Activated CD4-positive, alpha-beta T cell treated with anti-CD3 and anti-CD28 coated beads, Interleukin-2, amount 10 ng/mL, durations not matched to agents 7 days and 5 days (primary cell): ENCODE measurements around the gene RBM6. TPM values are rescaled to one million over a fixed set of nuclear protein-coding genes. Genes with fewer than 3 reads are reported as not detected.
A peak's percentile ranks its signal among the peaks of the same experiment; 100 is the strongest.
"Not testable (repeated sequence)": the region's sequence is repeated elsewhere in the genome, so short reads cannot be mapped to it uniquely, and the experiment has no call there.

ENCODE experiments used
- CTCF ChIA-PET: fragments of 350-600 bp; sonication (Branson Sonifier 250); formaldehyde crosslinking; loops from one replicate; lab custom pipeline; 2021; ENCODE audit warnings: antibody characterized with exemption; lab: Charles Lee
- POLR2A ChIA-PET: fragments of 350-600 bp; sonication (Branson Sonifier 250); formaldehyde crosslinking; loops from one replicate; lab custom pipeline; 2021; ENCODE audit warnings: antibody characterized with exemption; lab: Charles Lee
- DNase-seq: peaks from one replicate; pipeline ENCODE4 v3.0.0-alpha.2; 2020
- H3K27ac Mint-ChIP-seq: one replicate; pipeline ENCODE4 v1.8.0; 2021; ENCODE audit warnings: mild to moderate bottlenecking, moderate library complexity, mixed read lengths
- H3K27me3 Mint-ChIP-seq: one replicate; pipeline ENCODE4 v1.8.0; 2021; ENCODE audit warnings: mixed read lengths
- H3K36me3 Mint-ChIP-seq: one replicate; pipeline ENCODE4 v1.8.0; 2021; ENCODE audit warnings: low read depth, mixed read lengths
- H3K4me1 Mint-ChIP-seq: one replicate; pipeline ENCODE4 v1.8.0; 2021; ENCODE audit warnings: mixed read lengths
- H3K4me3 Mint-ChIP-seq: one replicate; pipeline ENCODE4 v1.8.0; 2021; ENCODE audit warnings: mild to moderate bottlenecking, moderate library complexity, mixed read lengths
- H3K9me3 Mint-ChIP-seq: one replicate; pipeline ENCODE4 v1.8.0; 2021; ENCODE audit warnings: mixed read lengths
- total RNA-seq, 2 experiments: library from RNA; stranded (reverse); gene quantifications; one replicate each; pipeline ENCODE4 v1.2.3, GENCODE V29; 2021

The RBM6 gene
- total RNA-seq, 2 experiments from 2014 or later: 87.7 to 105 TPM

DNA sequence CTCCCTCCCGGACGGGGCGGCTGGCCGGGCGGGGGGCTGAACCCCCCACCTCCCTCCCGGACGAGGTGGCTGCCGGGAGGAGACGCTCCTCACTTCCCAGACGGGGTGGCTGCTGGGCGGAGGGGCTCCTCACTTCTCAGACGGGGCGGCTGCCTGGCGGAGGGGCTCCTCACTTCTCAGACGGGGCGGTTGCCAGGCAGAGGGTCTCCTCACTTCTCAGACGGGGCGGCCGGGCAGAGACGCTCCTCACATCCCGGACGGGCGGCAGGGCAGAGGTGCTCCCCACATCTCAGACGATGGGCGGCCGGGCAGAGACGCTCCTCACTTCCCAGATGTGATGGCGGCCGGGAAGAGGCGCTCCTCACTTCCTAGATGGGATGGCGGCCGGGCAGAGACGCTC, 145.0 kb downstream of the RBM6 start:
- POLR2A ChIA-PET, H3K27me3 Mint-ChIP-seq, H3K27ac Mint-ChIP-seq, DNase-seq, H3K36me3 Mint-ChIP-seq, CTCF ChIA-PET, H3K4me3 Mint-ChIP-seq, H3K9me3 Mint-ChIP-seq: not testable (repeated sequence)
- peaks cover 21% of the 10 kb centered on the region for H3K4me1 Mint-ChIP-seq

DNA sequence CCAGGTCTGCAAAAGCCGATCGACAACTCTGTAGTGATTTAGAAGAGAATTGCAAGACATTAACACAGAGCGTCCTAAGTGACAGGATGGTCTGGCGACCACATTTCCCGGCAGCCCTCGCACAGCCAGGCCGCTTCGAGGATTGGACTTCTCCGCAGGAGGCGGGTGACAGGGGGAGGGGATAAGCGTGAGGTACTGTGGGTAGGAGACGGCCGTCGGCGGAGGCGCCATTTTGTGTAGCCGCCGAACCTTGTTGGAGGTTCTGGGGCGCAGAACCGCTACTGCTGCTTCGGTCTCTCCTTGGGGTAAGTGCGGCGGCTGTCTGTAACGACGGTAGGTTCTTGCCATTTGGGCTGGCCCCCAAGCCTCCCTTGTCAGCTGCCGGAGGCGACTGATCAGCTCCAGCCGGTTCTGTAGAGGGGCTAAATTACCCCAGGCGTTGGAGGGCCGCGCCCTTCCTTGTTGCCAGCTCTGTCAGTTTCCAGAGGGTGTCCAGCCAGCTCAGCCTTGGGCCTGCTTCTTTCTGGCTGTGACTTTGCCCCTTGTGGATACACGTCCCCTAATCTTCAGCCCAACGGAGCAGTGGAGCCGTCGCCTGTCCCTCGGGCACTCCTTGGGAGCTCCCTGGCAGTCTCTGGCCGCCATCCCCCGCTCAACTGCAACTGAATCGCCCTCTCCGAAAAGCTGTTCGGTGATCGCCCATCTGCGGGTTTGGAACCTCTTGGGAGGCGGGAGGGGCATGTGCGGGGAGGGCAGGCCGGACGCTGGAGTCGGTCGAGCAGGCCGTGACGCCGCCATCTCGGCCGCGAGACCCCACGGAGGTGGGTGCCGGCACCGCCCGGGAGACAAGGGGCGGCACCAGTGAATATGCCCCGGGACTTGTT, 149.0 kb downstream of the RBM6 start, which contains the start of gene RBM5:
Gene RBM5, plus strand, starts transcription at position 195 of the 884 bp plus-strand sequence. CDS start 1,516 bp downstream, outside the sequence.
- Mint-ChIP-seq H3K4me3 (peak within 1 kb of the TSS; percentile 98), H3K27ac (peak within 1 kb of the TSS; percentile 99), H3K4me1 (peaks cover 27% of the 10 kb centered on the region), H3K27me3 (no peaks in the 10 kb centered on the region), H3K9me3 (no peaks in the 10 kb centered on the region), H3K36me3 (peaks cover 33% of the 10 kb centered on the region)
- peak; percentile 96 for DNase-seq
- ChIA-PET POLR2A (no interaction called here), CTCF (interaction anchor here (1.0 to 1.2 kb wide), 3 partner anchors 11 to 24 kb away, joined by 3 to 4 read pairs (median 3); no protein-coding TSS in a partner anchor)

DNA sequence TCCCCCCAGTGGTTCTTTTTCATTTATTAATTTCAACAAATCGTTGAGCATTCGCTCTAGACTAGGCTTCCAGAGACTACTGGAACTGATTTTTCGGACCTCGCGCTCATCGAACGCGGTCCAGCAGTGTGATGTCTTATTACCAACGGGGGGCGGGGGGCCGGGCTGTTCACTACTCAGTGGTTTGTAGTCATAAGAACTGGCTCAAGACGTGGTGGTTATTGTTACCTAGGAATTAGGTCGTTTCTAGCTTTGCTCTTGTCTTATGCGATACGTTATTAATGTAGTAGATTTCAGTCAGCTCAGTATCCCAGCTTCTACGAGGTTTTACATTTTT, 149.6 kb downstream of the RBM6 start:
- CTCF ChIA-PET: interaction anchor here (0.6 to 1.2 kb wide), 4 partner anchors 11 to 202 kb away, joined by 3 to 4 read pairs (median 3); no protein-coding TSS in a partner anchor
- H3K9me3 Mint-ChIP-seq: no peaks in the 10 kb centered on the region

DNA sequence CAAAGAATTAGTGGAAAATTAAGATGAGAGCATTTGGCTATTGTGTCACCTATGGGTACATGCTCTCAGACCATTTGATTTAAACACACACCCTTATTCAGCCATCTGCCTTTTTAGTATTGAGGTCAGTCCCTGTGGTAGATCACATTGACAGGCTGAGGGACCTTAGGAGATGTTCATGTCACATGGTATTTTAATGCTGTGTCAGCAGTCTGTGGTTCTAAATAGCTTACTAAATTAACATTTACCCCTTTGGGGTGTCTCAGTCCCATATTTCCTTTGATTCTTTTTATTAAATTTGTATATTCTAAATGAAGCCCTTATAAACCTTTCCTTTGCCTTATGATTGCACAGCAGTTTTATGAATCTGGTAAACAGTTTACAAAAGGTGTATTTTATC, 151.0 kb downstream of the RBM6 start:
- H3K36me3 Mint-ChIP-seq: peaks cover 48% of the 10 kb centered on the region
- peaks cover 34% of the 10 kb centered on the region for H3K4me1 Mint-ChIP-seq

More for the DNA sequence above, 149.6 kb downstream of the RBM6 start:
- Mint-ChIP-seq H3K27ac (peak overlapping the region; percentile 99), H3K4me3 (peak overlapping the region; percentile 98), H3K4me1 (peaks cover 27% of the 10 kb centered on the region), H3K27me3 (no peaks in the 10 kb centered on the region), H3K36me3 (peaks cover 36% of the 10 kb centered on the region)
- POLR2A ChIA-PET: no interaction called here
- DNase-seq: no peak

DNA sequence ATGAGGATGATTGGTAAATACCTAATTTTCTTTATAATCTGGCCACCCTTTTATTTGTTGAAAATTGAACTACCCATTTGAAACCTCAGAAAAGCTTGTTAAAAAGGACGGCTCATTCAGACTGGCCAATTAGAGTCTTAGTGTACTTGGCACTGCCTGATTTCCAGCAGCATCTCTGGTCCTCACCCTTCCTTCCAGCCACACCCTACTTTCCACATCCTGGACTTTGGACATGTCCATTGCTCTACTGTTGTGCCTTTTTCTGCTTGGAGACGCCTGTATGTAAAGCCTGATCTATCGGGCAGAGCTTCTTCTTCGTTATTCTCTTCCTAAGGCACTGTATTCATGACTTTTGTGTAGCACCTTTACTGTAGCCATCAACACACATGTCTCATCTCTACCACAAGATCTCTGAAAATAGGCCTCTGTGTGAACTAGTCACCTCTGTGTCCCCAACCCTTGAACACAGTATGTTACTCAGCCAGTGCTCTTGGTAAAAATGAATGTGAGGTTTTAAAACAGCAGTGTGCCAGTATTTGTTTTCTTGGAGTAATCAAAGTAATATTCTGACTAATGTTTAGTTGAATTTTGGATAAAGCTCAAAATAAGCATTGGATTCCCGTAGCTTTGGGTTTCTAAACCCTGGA, 155.5 kb downstream of the RBM6 start:
- Mint-ChIP-seq H3K36me3 (peaks cover 69% of the 10 kb centered on the region), H3K27me3 (no peaks in the 10 kb centered on the region), H3K4me3 (no peak overlapping the region), H3K9me3 (no peaks in the 10 kb centered on the region), H3K27ac (no peak overlapping the region), H3K4me1 (peaks cover 29% of the 10 kb centered on the region)
- POLR2A ChIA-PET: no interaction called here
- no peak for DNase-seq
- CTCF ChIA-PET: interaction anchor here (0.6 to 1.8 kb wide), 4 partner anchors 25 to 98 kb away, joined by 3 to 4 read pairs (median 4); no protein-coding TSS in a partner anchor

More for the DNA sequence above, 151.0 kb downstream of the RBM6 start:
- Mint-ChIP-seq H3K27me3 (no peaks in the 10 kb centered on the region), H3K4me3 (peak overlapping the region; percentile 98), H3K27ac (peak overlapping the region; percentile 99), H3K9me3 (no peaks in the 10 kb centered on the region)
- no peak for DNase-seq
- ChIA-PET POLR2A (interaction anchor here (0.6 kb wide), 1 partner anchor 31 kb away, joined by 5 read pairs; no protein-coding TSS in a partner anchor), CTCF (no interaction called here)

DNA sequence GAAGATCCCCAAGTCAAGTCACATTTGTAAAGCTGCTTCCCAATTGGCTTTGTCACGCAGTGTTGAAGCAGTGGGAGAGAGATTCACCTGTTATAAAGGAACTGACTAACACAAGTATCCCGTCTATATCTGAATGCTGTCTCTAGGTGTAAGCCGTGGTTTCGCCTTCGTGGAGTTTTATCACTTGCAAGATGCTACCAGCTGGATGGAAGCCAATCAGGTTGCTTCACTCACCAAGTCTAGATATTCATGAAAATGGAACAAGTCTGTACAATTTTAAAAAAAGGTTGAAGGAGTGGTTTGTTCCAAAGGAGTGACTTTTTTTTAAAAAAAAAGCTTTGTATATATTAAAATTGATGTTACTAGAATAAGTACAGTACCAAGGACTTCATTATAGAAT, 160.4 kb downstream of the RBM6 start:
- H3K27me3 Mint-ChIP-seq: no peaks in the 10 kb centered on the region
- H3K4me1 Mint-ChIP-seq: peaks cover 19% of the 10 kb centered on the region
- POLR2A ChIA-PET: no interaction called here
- no peak for DNase-seq
- peaks cover 71% of the 10 kb centered on the region for H3K36me3 Mint-ChIP-seq
- CTCF ChIA-PET: interaction anchor here (0.6 to 2.4 kb wide), 4 partner anchors 20 to 94 kb away, joined by 3 to 9 read pairs (median 3); no protein-coding TSS in a partner anchor
- H3K4me3 Mint-ChIP-seq: no peak overlapping the region
- H3K27ac Mint-ChIP-seq: no peak overlapping the region
- H3K9me3 Mint-ChIP-seq: no peaks in the 10 kb centered on the region

DNA sequence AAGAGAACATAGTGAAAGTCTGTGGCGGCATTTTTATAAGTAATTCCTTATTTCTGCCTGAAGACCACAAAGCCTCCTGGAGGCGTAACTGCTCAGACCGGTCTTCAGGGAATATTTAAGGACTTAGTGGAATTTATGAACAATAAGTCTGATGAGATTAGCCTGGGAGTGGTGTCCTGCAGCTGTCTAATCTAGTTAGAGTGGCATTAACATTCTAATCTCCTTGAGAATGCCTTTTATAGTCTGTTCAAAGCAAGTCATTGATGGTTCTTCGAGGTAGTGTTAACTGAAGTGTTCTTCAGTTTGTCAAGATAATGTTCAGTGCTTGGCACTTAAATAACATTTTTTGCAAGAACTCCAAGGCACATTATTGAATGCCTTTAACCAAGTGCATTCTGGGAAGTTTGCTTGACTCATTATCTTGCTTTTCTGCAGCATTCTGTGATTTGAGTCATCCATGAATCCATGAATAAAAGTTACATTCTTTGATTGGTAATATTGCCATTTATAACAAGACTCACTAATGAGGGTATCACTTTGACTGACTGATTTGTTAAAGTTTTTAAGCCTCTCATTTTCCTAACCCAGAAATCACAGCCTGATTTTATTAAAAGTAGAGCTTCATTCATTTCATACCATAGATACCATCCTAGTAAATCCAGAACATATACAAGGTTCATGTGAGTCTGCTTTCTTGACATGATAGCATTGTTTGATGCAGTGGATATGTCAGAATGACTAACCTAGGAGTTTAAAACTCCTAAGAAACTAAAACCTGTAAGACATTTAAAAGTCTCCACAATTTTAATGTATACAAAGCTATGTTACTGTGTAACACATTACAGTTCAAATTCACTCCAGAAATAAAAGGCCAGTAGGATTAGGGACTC, 161.3 kb downstream of the RBM6 start:
- Mint-ChIP-seq H3K36me3 (peaks cover 65% of the 10 kb centered on the region), H3K9me3 (no peaks in the 10 kb centered on the region), H3K4me3 (no peak overlapping the region), H3K27ac (no peak overlapping the region), H3K4me1 (peaks cover 12% of the 10 kb centered on the region), H3K27me3 (no peaks in the 10 kb centered on the region)
- ChIA-PET POLR2A (no interaction called here), CTCF (interaction anchor here (1.0 to 2.4 kb wide), 3 partner anchors 19 to 94 kb away, joined by 3 to 9 read pairs (median 3); no protein-coding TSS in a partner anchor)
- no peak for DNase-seq

DNA sequence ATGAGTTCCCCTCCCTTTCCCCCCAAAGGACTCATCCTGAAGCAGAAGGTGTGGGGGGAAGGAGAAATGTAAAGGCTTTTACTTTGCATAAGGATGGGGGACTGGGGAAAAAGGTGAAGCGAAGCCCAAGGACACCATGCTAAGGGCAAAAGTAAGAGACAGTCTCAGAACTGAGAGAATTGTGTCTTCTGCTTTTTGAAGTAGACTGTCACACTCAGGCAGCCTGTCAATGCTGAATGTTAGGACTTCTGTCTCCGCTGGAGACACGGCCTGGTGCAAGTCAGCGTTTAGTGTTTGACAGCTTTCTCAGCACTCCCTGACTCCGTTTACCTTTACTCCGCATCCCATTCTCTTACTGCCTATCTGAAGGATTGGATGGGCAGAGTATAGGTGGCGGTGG, 162.6 kb downstream of the RBM6 start:
- Mint-ChIP-seq H3K36me3 (peaks cover 69% of the 10 kb centered on the region), H3K27me3 (no peaks in the 10 kb centered on the region), H3K9me3 (no peaks in the 10 kb centered on the region), H3K4me3 (no peak overlapping the region), H3K4me1 (peaks cover 8% of the 10 kb centered on the region), H3K27ac (no peak overlapping the region)
- DNase-seq: no peak
- POLR2A ChIA-PET: no interaction called here
- CTCF ChIA-PET: no interaction called here

DNA sequence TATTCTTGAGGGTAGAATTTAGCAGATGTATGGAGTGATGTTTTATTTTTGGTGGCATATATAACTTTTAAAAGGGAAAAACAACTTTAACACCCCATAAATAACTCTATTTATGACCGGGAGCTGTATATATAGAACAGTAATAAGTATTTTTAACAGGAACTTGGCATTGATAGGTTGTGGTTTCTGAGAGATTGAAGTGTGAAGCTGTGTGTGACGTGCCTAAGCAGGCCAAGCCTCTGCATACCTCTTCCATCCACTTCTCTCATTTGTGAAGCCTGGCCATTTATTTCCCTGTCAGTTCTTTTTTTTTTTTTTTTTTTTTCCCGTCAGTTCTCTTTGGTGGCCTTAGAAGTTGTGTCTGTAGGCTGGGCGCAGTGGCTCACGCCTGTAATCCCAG, 171.8 kb downstream of the RBM6 start:
- Mint-ChIP-seq H3K4me1 (peaks cover 2% of the 10 kb centered on the region), H3K27me3 (no peaks in the 10 kb centered on the region), H3K36me3 (peaks cover 83% of the 10 kb centered on the region), H3K27ac (no peak overlapping the region), H3K4me3 (no peak overlapping the region), H3K9me3 (no peaks in the 10 kb centered on the region)
- DNase-seq: no peak
- CTCF ChIA-PET: interaction anchor here (0.6 to 1.7 kb wide), 4 partner anchors 9 to 440 kb away, joined by 3 to 5 read pairs (median 4); no protein-coding TSS in a partner anchor
- POLR2A ChIA-PET: interaction anchor here (0.7 kb wide), 1 partner anchor 162 kb away, joined by 3 read pairs; no protein-coding TSS in a partner anchor

DNA sequence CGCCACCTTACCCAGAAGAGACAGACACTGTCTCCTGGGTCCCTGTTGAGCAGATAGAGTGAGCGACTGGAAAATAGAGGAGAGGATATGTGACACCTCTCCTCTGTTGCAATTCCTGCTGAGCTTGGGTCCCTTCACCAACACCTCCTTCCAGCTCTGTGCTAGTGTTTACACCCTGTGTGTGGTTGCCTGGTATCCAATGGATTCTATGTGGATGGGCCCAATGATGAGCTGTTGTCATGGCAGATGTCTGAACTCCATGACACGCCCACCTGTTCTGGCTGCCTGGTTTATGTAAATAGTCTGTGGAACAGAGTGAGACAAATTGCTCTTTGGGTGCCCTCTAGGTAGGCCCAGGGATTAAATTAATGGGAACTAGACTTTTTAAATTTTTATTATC, 172.5 kb downstream of the RBM6 start:
- ChIA-PET CTCF (interaction anchor here (0.6 to 1.1 kb wide), 3 partner anchors 23 to 300 kb away, joined by 3 to 4 read pairs (median 4); no protein-coding TSS in a partner anchor), POLR2A (no interaction called here)
- Mint-ChIP-seq H3K27ac (no peak overlapping the region), H3K36me3 (peaks cover 83% of the 10 kb centered on the region), H3K4me3 (no peak overlapping the region), H3K9me3 (no peaks in the 10 kb centered on the region), H3K27me3 (no peaks in the 10 kb centered on the region), H3K4me1 (peaks cover 2% of the 10 kb centered on the region)
- DNase-seq: no peak

DNA sequence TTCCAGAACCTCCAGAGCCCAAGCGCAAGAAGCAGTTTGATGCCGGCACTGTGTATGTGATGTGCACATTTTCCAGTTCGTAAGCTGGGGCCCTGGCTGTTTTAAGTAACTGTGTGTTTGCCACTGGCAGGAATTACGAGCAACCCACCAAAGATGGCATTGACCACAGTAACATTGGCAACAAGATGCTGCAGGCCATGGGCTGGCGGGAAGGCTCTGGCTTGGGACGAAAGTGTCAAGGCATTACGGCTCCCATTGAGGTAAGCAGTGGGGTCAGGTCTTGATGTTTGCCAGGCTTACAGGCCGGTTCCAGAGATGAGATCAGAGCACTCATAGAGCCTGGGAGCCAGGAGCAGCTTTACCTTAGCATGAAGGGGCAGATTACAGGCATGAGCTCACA, 177.2 kb downstream of the RBM6 start:
- DNase-seq: no peak
- ChIA-PET POLR2A (interaction anchor here (0.7 kb wide), 1 partner anchor 204 kb away, joined by 3 read pairs; no protein-coding TSS in a partner anchor), CTCF (interaction anchor here (1.4 kb wide), 1 partner anchor 9 kb away, joined by 4 read pairs; no protein-coding TSS in a partner anchor)
- Mint-ChIP-seq H3K4me1 (no peaks in the 10 kb centered on the region), H3K27ac (no peak overlapping the region), H3K27me3 (no peaks in the 10 kb centered on the region), H3K4me3 (no peak overlapping the region), H3K9me3 (no peaks in the 10 kb centered on the region), H3K36me3 (peaks cover 68% of the 10 kb centered on the region)

DNA sequence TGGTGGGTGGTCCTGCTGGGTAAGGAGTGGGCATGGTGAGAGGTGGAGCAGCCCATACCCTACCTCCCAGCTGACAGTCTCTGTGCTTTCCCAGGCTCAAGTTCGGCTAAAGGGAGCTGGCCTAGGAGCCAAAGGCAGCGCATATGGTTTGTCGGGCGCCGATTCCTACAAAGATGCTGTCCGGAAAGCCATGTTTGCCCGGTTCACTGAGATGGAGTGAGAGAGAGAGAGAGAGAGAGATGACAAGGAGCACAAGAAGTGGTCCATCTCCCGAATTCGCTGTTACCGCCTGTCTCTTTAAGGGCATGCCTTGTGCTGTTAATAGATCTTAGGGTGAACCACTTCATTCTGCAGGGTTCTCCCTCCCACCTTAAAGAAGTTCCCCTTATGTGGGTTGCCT, 178.3 kb downstream of the RBM6 start:
- POLR2A ChIA-PET: no interaction called here
- H3K9me3 Mint-ChIP-seq: no peaks in the 10 kb centered on the region
- peaks cover 62% of the 10 kb centered on the region for H3K36me3 Mint-ChIP-seq
- H3K27ac Mint-ChIP-seq: no peak overlapping the region
- no peak for DNase-seq
- CTCF ChIA-PET: interaction anchor here (1.4 kb wide), 1 partner anchor 10 kb away, joined by 4 read pairs; no protein-coding TSS in a partner anchor
- H3K27me3 Mint-ChIP-seq: no peaks in the 10 kb centered on the region
- no peaks in the 10 kb centered on the region for H3K4me1 Mint-ChIP-seq
- H3K4me3 Mint-ChIP-seq: no peak overlapping the region
